Measurements from ENCODE around the gene THADA.

GRCh38 chr2:43258547-43259156 lies 337.2 kb downstream of the THADA start:
- TF ChIP-seq, protein P1, sequence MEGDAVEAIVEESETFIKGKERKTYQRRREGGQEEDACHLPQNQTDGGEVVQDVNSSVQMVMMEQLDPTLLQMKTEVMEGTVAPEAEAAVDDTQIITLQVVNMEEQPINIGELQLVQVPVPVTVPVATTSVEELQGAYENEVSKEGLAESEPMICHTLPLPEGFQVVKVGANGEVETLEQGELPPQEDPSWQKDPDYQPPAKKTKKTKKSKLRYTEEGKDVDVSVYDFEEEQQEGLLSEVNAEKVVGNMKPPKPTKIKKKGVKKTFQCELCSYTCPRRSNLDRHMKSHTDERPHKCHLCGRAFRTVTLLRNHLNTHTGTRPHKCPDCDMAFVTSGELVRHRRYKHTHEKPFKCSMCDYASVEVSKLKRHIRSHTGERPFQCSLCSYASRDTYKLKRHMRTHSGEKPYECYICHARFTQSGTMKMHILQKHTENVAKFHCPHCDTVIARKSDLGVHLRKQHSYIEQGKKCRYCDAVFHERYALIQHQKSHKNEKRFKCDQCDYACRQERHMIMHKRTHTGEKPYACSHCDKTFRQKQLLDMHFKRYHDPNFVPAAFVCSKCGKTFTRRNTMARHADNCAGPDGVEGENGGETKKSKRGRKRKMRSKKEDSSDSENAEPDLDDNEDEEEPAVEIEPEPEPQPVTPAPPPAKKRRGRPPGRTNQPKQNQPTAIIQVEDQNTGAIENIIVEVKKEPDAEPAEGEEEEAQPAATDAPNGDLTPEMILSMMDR (conservative IDR thresholded peaks at IDR 0.05 in 1 of 2, IDR thresholded peaks at IDR 0.05 in 1 of 2; ENCODE audit: low read depth in 1 of 2, low read length in 2 of 2): no peak
- TF ChIP-seq EZH2 (IDR thresholded peaks at IDR 0.05; ENCODE audit: low read length, missing control alignments): no peak
